PC-9 (cell line): ENCODE results near the gene ZNF286A.
"Not testable (repeated sequence)": the region's sequence is repeated elsewhere in the genome, so short reads cannot be mapped to it uniquely, and the experiment has no call there.

ENCODE experiments used
- EZH2 ChIP-seq: fragments of 200-600 bp; sonication (generic); IDR thresholded peaks from 2 replicates; pipeline ENCODE4 v1.8.0; 2017; ENCODE audit warnings: antibody characterized with exemption, low read depth
- TF ChIP-seq, protein P1 (sequence below): fragments of 200-600 bp; sonication (generic); conservative IDR thresholded peaks from 2 replicates; pipeline ENCODE4 v1.6.1; 2017; ENCODE audit warnings: mixed run types, antibody characterized with exemption, mild to moderate bottlenecking, moderate library complexity

DNA sequence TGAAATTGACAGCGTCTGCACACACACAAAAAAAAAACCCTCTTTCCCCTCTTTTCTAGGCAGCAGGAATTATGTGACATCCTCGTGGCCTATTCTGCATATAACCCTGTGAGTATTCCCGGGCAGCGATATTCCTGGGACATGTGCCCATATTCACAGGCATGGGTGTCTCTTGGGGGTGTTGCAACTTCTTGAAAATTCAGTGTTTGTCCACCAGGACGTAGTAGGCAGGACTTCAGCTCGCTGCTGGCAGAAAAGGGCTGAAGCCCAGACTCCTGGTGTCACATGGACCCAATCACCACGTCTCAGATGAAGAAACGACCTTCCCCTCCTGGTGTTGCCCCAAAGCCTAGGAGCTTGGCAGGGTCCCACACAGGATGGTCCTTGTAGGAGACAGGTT, 40.5 kb downstream of the ZNF286A start:
- TF ChIP-seq, protein P1, sequence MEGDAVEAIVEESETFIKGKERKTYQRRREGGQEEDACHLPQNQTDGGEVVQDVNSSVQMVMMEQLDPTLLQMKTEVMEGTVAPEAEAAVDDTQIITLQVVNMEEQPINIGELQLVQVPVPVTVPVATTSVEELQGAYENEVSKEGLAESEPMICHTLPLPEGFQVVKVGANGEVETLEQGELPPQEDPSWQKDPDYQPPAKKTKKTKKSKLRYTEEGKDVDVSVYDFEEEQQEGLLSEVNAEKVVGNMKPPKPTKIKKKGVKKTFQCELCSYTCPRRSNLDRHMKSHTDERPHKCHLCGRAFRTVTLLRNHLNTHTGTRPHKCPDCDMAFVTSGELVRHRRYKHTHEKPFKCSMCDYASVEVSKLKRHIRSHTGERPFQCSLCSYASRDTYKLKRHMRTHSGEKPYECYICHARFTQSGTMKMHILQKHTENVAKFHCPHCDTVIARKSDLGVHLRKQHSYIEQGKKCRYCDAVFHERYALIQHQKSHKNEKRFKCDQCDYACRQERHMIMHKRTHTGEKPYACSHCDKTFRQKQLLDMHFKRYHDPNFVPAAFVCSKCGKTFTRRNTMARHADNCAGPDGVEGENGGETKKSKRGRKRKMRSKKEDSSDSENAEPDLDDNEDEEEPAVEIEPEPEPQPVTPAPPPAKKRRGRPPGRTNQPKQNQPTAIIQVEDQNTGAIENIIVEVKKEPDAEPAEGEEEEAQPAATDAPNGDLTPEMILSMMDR = not testable (repeated sequence)
- TF ChIP-seq EZH2 = not testable (repeated sequence)
